Testis (tissue), 2 donors: Measurements from ENCODE around the gene MDGA2.

ENCODE experiments used
- CTCF ChIP-seq, 3 experiments: fragments of 450-650 bp in 2 of 3; fragments of 200-600 bp in 1 of 3; sonication (generic) in 1 of 3; IDR thresholded peaks; one replicate each; pipeline ENCODE4 v1.5.1; 2016 to 2019; ENCODE audit warnings: antibody characterized with exemption in 3 of 3, mild to moderate bottlenecking in 2 of 3, moderate library complexity in 1 of 3
- POLR2A ChIP-seq: fragments of 450-650 bp; IDR thresholded peaks from one replicate; pipeline ENCODE4 v1.6.1; 2017; ENCODE audit warnings: antibody characterized with exemption, mild to moderate bottlenecking, moderate library complexity

GRCh38 chr14:47008732-47009131 is 666.7 kb downstream of the MDGA2 start:
- no peak for TF ChIP-seq CTCF (IDR thresholded peaks at IDR 0.05)
- TF ChIP-seq POLR2A, result no peak
